ENCODE measurements around the gene HCST.

- TF ChIP-seq CTCF (conservative IDR thresholded peaks at IDR 0.05; ENCODE audit: low read depth, low read length) (no peak), EZH2phosphoT487 (IDR thresholded peaks at IDR 0.05; ENCODE audit: borderline replicate concordance, low read length) (no peak), EZH2 (IDR thresholded peaks at IDR 0.05; ENCODE audit: low read length, unreplicated experiment) (no peak)
Observed at GRCh38 chr19:35919306-35919705, 17.0 kb downstream of the HCST start.
